Dedifferentiated amniotic fluid mesenchymal stem cell (primary cell): Measurements from ENCODE around the gene NPHP4.

Source experiments
- DNase-seq: peaks from one replicate; pipeline ENCODE4 v3.0.0-alpha.2; 2016; ENCODE audit errors: extremely low spot score

The NPHP4 gene

DNA sequence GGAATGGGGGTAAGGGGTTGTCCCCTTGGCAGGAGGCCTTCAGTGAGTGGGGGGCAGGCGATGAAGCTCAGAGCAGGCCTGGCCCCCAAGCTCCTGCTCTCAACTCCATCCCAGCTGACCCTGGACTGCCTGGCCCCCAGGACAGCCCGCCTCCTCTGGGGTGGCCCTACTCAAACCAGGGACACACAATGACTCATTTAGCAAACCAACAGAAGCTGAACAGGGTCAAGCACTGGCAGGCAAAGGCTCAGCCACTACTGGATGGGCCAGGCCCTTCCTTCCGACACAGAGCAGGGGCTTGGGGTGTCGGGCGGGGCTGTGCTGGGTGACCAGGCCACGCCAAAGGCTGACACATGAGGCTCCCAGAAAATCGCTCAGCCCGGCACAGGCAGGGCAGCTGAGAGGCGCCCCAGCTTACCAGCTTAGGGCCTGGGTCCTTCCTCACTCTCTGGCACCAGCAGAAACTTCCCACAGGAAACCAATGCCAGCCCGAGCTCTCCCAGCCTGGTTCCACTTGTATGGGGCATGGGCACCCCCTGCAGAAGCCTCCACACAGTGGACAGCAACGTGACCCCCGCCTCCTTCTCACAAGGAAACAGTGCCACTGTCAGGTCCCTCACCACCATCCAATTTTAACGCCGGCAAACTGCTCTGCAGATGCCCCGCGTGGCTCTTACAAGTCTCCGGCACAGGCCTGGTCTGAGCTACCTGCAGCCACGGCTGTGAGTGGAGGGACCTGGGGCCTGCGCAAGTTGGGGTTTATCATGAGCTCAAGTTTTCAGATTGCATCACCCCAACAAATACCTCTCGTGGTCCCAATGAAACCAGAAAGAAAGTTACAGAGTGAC lies 114.3 kb downstream of the NPHP4 start:
- no peak for DNase-seq

DNA sequence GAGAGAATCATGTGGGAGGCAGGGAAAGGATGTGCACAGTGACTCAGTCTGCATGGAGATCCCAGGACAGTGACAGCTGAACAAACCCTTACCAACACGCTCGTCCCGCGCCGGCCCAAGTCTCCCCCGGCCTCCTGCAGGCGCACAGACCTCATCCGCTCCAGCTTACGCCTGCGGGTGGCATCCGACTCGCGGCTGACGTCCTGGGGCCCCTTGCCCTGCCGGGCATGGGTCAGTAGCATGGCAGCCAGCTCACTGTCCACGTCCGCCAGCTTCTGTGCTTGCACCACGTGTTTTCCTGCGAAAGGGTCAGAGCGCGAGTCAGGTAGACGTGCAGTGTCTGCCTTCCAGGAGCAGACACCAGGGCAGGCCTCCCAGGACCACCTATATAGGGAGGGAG lies 115.2 kb downstream of the NPHP4 start:
- DNase-seq: no peak

DNA sequence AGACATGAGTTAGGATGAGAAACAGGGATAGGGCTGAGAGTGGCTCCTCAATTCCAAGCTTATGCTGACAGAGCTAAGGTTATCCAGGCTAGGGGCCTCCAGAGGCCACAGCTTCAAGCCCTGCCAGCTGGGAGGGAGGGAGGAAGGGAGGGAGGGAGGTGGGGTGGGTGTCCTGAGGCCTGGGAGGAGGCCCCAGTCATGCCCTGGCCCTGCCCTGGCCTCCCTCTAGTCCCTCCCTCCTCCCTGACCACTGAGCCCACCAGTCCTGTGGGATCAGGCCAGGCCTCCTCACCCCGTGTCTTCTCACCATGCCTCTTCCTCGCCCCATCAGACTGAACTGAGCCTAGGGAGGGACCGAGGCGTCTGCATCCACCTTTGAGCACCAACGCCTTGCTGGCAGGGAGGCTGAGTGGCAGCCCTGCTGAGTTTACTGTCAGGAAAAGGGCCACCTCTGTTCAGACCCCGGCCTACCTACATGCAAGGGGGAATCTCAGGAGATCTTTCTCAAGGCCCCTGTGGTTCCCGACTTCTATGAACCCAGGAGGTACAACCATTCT lies 116.1 kb downstream of the NPHP4 start:
- DNase-seq: no peak

DNA sequence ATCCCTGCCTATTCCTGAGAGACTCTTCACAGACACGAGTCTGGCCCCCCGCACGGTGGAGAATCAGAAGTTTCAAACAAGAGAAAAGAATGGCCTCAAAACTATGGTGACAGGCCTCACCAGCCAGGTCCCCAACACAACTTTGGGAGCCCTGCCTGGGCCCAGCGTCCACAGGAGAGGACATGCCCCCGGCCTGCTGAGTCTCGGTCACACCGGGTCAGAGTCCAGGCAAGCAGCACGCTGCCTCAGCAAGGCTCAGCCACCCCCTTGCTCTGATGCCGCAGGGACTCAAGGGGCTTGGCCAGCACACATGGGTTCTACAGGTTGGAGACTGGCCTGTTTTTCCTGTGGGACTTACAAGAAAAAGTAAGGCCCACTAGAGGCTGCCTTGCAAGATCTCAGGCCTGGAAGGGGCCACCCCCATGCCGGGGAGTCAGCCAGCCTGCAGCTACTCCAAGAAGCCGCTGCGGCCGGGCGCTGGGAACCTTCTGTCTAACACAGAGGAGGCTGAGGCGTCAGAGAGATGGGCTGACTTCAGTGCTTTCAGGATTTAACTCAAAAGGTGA lies 116.8 kb downstream of the NPHP4 start:
- no peak for DNase-seq

DNA sequence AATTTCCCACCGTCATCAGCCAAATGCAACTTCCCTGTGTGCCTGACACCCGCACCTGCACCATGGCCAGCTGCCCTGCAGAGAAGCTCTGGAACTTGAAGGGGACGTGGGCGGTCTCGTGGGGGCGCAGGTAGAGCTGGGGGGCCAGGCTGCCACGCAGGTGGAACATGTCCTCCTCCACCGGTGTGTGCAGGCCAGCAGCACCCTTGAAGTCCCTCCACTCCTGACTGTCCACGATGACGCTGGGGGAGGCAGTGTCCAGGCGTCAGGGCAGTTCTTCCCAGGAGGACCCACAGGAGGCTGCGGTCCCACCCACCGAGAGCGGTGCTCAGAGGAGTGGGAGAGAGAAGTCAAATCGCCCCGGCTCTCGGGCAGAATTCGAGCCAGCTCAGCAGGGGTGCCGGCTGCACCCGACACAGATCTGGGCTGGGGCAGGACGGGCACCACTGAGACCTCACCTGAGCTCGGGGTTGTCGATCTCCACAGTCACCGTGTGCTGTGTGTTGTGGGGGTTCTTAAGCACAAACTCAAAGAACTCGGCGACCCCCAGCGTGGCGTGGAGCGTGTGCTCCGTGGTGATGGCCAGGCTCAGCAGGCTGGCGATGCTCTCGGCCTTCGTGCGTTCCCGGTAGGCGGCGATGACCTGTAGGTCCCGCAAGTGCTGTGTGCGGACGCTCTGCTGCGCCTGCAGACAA lies 117.7 kb downstream of the NPHP4 start:
- DNase-seq: no peak

DNA sequence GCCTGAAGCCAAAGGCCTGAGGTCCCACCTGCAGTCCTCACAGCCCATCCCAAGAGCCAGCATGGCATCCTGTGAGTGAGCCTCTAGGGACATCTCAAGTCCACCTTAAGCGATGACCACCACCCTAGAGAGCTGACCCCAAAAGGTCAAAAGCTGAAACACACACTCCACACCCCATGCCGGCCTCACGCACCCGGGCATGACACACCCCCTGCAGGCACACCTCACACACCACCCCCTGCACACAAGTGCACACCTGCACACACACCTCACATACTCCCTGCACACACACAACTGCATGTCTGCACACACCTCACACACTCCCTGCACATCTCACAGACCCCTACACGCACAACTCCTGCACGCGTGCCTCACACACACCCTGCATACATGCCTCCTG lies 118.7 kb downstream of the NPHP4 start:
- DNase-seq: no peak

DNA sequence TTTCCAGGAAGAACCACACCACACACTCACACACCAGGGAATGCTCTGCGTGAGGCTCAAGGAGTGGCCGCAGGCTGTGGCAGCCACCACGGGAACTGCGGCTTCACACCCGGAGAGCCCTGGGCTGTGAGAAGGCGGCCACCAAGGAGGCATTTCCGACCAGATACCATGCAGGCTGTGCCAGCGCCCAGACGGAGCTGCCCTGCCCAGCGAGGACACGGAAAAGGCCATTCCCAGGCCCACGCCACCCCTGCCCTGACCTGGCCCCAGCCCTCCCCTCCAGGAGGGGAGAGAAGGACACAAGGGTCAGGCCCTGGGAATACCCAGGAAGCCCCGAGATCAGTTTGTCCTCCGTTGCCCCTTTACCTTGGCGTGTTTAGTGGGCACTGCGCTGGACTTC lies 119.3 kb downstream of the NPHP4 start:
- DNase-seq: no peak

DNA sequence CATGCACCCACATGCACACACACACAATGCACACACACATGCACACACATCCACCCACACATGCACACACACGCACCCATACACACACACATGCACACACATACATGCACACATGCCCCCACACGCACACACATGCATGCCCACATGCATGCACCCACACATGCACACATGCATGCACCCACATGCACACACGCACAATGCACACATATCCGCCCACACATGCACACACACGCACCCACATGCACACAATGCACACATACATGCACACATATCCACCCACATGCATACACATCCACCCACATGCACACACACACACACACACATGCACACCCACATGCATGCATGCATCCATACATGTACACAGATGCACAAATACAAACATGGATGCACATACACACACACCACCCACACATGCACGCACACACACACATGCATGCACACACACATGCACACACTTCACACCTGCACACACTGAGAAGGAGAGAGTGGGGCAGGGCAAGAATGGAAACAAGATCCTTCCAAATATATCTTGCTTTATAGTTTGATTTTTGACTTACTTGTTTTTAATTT lies 123.2 kb downstream of the NPHP4 start:
- DNase-seq: no peak

DNA sequence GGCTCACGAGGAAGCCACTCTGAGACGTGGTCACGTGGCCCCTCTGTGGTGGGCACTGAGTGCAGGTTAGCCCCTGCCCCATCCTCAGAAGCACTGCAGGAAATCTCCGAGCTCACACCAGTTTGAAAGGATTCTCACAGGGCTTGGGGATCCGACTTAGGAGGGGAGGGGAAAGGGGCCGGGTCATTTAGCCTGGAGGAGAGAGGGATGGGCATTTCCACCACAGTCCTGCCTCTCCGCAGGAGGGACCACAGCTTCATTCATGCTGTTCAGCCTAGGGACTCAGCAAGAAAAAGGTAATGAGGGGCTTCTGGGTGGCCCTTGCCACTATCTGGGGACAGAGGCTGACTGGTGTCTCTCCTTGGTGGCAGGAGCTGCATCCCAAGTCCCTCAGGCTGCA lies 126.5 kb downstream of the NPHP4 start:
- no peak for DNase-seq

DNA sequence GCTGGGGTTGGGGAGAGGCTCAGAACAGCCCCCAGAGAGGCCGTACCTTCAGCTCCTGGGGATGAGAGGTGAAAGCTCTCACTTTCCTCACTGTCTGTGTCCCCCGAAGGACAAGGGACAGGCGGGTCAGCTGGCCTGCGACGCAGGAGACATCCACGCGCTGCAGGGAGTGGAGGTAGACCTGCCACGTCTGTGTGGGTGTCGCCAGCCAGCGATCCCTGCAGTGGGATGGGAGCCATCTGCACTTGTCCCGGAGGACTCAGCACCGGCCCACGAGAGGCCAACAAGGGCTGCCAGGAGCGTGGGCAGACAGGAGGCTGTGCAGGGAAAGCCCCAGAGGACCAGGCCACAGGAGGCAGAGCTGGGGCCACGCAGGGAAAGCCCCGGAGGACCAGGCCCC lies 127.2 kb downstream of the NPHP4 start:
- no peak for DNase-seq

DNA sequence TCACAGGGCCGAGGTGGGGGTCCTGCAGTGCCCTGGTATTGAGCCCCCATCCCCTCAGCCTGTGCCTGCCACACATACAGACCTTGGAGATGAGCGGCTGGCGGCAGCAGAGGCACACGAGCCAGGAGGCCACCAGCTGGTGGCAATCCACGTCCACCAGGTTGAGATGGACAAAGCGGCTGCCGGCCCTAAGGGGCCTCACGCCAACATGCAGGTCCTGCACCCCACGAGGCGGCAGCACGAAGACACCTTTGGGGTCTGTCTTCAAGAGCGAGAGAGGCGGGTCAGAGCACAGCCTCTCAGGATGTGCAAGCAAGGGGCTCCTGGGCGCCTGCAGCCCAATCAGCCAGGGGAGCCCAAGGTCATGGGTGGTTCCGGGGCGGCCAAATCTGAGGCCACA lies 128.0 kb downstream of the NPHP4 start:
- DNase-seq: no peak

DNA sequence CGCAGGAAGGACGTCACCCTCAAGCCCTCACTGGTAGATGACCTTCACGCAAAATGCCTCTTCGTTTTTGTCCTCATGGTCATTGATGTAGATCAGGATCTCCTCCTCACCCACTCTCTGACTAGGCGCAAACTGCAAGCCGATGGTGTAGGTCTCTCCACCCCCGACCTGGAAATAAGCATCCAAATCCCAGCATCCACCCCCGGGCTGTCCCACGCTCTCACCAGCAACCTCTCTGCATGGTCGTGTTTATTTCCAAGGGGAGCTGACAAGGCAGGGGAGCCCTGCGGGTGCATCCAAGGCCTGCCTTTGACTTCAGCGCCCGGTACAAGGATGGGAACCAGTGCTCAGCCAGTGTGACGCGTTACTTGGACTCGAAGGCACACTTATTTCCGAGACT lies 129.0 kb downstream of the NPHP4 start:
- DNase-seq: no peak

DNA sequence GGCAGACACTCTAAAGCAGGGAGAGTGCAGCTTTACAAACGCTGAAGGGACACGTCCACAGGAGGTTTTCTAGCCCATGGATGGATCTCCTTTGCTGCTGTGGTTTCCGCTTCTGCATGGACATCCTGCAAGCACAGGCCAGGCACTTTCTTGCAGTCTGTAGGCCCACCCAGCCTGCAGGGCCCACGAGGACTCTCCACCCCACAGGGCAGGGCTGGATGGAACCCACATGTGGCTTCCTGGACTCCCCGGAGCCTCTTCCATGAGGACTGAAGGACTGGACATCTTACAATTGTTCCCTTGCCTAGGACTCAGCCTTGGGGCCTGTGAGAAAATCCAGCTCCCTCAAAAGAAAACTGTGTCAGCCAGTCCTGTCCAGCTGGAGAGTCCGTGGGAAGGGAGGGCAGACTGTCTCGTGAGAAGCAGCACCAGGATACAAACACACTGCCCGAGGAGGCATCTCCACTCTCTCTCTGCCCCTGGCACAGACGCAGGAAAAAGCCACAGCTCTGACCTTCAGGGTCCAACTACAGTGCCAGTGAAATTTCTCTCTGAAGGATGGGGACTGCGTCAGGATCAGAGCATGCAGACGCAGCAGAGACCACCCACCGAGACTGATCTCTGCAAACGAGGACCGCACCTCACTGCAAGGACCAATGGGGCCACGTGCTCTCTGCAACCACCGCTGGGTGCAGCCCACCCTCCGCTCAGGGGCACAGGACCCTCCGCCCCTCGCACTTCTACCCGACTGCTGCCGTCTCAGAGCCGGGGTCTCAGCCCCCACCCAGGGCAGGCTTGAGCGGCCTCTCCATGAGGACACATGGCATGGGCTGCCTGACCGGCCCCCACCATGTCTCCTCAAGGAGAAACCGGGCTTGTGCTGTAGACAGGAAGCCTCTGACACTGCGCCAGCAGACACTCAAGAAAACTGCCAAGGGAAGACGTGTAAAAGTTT lies 130.1 kb downstream of the NPHP4 start:
- no peak for DNase-seq

DNA sequence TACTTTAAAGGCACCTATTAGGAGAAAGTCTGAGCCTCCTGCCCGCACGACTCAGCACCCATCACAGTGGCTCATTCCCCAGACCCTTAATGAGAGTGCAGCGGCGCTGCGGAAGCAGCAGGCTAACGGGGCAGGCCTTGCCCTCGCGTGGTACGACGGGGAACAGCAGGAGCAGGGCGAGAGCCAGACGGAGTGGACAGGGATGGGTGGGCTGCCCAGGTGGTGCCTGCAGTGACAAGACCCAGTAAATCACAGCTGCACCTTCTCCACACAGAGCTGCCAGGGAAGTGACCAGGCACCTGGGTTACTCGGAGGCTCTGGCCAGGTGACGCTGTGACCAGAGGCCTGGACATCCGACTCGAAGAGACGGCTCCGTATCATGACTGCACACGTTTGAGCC lies 131.9 kb downstream of the NPHP4 start:
- no peak for DNase-seq

DNA sequence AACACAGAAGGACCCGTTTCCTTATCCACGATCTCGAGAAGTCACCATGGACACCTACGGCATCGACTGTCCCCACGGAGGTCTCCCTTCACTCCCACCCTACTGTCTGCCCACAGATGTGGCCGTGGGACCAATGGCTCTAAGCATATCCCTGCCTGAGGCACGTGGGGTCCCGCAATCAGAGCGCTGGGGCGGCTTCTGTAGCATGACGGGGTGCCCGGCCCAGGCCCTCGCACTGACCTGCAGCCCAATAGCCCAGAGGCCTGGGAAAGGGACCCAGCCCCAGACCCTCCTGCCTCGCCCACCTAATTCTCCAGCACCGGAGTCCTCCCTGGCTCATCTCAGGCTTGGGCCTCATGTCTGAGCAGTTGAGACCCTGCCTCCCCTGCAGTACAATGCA lies 132.5 kb downstream of the NPHP4 start:
- DNase-seq: no peak

DNA sequence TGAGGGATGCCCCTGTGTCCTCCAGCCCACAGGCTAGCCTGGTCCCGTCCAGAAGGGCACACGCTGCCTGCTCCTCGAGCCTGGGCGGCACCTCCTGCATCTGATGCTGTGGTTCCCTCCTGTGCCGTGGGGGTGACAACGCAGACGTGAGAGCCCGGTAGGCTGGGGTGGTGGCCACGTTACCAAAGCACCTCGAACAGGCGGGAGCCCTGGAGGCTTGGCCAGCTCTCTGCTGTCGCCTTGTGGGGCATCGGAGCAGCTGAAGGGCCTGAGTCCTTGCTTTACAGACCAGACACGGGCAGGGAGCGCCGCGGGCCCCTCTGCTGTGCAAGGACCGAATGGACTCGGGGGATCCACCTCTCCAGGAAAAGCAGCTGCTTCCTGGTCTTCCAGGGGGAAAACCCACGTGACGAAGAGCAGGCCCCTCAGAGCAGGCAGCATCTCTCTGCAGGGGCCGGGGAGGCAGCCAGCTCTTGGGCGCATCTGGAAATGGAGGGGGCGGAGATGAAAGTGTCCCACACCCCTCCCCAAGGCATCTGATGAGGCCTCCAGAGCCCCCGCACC lies 133.3 kb downstream of the NPHP4 start:
- no peak for DNase-seq

DNA sequence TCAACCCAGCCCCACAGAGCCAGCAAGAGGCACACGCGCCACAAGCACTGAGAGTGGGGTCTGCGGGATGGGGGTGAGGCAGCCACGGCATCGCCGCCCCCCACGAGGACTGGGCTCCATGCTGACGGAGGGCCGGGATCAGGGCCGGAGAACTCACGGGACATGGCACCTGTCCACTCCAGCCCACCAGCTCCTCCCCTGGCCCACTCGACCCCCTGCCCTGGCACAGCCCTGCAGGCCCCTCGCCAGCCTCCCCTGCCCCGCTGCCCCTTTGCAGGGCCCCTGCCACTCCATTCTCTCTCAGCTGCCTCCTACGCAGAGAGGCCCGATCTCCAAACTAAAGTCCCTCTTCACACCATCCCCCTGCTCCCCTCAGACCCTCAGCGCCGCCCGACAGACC lies 134.0 kb downstream of the NPHP4 start:
- DNase-seq: no peak

DNA sequence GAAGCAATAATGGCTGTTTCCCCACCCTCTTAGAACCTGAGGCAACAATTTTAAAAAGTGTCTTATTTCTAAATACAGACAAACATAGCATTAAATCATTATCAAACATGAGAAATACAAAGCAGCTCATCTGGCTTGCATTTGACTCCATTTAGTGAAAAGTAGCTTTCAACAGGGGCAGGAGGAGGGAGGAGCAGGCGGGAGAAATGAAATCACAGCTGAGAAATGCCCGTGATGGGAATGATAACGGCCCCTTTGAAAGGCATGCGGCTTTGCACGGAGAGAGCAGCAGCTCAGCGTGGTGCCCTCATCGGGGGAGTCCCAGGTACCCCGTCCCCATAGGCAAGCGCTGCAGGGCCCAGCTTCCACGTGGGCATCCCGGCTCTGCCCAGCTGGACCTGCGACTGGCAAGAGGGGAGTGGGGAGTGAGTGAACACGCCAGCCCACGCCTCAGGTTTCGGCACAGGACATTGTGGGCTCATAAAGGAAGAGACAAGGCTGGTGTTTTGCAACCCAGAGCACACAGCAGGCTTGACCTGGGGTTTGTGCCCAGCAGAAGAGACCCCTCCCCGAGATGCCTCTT lies 134.6 kb downstream of the NPHP4 start:
- DNase-seq: no peak

DNA sequence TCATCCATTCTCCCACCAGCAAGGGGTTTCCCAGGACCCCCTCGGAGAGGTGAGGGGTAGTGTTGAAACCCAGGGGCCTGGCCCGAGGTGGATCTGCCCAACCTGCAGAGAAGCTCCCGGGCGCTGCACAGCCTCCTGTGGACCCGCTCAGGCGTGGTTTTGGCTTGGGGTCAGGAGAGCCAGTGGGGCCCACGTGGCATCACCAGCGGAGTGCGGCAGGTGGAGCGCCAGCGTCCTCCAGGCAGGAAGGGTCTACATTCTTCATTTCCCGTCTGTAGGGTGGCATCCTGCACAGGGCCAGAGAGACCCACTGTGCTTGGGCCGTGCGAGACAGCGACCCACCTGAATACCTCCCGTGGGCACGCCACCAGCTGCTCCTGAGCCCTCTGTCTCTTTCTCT lies 135.2 kb downstream of the NPHP4 start:
- no peak for DNase-seq

DNA sequence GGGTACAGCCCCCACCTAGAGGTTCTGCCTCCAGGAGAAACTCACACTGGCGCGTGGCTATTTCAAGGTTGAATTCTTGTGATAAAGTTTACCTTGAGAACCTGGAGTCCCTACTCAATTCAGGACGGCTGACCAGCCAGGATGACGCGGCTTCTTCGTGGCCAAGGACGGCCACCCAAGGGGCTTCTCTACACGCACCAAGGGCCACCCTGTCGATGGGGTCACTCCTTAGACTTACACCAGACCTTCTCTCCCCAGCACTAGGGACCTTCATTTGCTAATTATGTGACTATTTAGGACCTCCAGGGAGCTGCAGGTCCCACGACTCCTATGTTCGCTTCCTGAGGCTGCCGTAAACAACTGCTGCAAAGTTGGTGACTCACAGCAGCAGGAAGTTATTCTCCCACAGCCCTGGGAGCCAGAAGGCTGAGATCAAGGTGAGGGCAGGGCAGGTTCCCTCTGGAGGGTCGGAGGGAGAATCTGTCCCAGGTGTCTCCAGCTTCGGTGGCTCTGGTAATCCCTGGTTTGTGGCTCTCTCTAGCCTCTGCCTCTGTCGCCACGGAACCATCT lies 135.9 kb downstream of the NPHP4 start:
- no peak for DNase-seq
